ENCODE data around the gene FLNC.

Gene FLNC

DNA sequence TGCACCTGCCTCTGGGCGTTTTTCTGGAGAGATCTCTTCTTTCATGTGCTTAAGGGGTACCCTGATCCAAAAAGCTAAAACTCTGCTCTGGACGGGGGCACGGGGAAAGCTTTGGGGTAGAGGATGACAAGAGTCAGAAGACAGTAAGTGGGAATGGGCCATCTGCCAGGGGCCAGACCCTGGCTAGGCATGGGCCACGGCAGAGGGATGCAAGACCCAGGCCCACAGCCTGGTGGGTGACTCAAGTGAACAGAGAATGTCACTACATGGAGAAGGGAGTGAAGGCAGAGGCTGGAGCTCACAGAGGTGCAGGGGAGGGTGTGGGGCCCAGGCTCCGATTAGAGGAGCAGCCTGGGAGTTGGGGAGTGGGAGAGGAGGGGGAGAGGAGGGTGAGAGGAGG is 15.3 kb downstream of the FLNC start:
- DNase-seq: no peak

DNA sequence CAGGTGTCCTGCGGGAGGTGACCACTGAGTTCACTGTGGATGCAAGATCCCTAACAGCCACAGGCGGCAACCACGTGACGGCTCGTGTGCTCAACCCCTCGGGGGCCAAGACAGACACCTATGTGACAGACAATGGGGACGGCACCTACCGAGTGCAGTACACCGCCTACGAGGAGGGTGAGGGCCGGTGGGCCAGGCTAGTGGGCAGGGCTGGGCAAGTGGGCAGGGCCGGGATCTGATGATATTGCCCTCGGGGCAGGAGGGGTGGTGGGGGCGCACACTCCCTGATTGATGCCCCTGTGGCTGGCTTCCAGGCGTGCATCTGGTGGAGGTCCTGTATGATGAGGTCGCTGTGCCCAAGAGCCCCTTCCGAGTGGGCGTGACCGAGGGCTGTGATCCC is 15.8 kb downstream of the FLNC start:
- DNase-seq: no peak

DNA sequence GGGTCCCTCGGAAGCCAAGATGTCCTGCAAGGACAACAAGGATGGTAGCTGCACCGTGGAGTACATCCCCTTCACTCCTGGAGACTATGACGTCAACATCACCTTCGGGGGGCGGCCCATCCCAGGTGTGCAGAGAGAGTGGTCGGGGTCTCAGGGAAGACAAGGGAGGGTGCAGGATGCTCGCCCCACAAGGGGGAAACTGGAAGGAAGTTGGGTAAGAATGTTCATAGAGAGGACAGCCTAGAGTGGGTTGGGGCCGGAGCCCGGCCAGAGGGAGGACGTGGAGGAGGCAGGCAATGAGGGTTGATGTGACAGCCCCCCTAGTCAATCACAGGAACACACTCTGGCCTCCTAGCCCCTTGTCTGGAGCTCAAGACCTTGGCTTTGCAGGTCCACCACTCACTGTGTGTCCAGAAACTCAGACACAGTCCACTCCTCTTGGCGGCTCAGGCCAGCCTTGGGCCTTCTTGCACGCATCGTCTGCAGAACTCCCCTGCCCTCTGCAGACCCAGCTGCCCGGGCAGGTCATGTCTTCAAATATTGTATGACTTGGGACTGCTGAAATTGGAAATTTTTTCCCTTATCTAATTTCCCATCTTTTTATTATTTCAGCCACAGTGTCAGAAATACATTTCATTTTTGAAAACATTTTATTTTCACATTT is 16.7 kb downstream of the FLNC start:
- DNase-seq: no peak

DNA sequence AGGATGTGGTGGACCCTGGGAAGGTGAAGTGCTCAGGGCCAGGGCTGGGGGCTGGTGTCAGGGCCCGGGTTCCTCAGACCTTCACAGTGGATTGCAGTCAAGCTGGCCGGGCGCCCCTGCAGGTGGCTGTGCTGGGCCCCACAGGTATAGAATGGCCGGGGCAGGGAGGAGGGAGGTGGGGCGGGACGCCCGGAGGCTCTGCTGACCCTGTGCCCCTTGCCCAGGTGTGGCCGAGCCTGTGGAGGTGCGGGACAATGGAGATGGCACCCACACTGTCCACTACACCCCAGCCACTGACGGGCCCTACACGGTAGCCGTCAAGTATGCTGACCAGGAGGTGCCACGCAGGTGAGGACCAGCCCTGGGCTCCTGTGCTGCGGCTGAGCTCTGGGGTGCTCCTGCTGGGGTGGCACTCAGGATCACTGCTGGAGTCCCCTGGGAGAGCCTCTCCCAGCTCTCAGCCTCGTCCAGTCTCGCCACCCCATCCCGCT is 17.6 kb downstream of the FLNC start:
- DNase-seq: no peak

GRCh38 chr7:128848289-128849155 is 18.3 kb downstream of the FLNC start:
- DNase-seq: no peak

DNA sequence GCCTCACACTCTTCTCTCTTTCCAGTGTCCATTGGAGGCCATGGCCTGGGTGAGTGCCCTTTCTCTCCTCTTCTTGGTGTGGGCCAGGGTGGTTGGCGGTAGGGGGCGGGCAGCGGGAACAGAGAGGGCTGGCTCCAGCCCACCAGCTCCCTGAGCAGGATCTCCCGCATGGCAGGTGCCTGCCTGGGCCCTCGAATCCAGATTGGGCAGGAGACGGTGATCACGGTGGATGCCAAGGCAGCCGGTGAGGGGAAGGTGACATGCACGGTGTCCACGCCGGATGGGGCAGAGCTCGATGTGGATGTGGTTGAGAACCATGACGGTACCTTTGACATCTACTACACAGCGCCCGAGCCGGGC is 18.9 kb downstream of the FLNC start:
- DNase-seq: no peak

DNA sequence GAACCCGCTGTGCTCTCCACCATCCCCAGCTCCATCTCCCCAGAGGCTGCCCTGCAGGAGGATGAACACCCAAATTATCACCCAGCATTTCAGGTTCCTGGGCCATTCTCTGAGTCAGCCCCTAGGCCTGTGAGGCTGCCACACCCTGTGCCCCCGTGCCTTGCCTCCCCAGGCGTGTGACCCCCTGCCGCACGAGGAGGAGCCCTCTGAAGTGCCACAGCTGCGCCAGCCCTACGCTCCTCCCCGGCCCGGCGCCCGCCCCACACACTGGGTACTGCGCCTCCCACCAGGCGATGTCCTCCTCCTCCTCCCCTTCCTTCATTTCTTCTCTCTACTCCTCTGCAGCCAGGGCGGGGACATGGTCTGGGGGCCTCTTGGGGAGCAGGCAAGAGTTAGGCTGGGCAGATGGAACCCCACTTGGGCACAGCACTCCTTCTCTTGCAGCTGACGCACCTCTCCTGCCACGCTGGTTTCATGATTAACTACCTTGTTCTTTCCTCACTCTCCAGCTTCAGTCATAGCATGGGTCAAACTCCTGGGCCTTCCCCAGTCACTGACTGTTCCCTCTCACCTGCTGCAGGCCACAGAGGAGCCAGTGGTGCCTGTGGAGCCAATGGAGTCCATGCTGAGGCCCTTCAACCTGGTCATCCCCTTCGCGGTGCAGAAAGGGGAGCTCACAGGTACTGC is 19.7 kb downstream of the FLNC start:
- no peak for DNase-seq

DNA sequence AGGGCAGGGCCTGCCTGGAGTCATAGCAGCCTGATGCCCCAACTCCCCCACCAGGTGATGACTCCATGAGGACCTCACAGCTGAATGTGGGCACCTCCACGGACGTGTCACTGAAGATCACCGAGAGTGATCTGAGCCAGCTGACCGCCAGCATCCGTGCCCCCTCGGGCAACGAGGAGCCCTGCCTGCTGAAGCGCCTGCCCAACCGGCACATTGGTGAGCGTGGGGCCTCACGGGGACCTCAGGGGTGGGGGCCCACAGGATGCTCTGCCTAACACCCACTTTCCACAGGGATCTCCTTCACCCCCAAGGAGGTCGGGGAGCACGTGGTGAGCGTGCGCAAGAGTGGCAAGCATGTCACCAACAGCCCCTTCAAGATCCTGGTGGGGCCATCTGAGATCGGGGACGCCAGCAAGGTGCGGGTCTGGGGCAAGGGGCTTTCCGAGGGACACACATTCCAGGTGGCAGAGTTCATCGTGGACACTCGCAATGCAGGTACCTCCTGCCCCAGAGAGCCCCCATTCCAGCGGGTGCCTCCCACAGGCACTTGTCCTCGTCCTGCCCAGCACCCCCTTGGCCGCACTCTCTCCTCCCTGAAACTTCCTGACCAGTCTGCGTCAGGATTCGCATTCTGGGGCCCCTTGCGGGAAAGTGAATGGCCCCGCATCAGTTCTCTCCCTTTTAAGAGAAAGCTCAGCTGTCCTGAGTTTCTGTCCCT is 22.5 kb downstream of the FLNC start:
- DNase-seq: no peak

DNA sequence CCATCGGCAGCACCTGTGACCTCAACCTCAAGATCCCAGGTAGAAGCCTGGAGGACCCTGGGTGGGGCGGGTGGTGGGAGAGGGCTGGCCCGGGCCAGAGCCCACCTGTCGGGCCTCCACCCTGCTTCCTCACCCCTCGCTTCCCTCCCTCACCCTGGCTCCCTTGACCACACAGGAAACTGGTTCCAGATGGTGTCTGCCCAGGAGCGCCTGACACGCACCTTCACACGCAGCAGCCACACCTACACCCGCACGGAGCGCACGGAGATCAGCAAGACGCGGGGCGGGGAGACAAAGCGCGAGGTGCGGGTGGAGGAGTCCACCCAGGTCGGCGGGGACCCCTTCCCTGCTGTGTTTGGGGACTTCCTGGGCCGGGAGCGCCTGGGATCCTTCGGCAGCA is 23.6 kb downstream of the FLNC start:
- DNase-seq: no peak

DNA sequence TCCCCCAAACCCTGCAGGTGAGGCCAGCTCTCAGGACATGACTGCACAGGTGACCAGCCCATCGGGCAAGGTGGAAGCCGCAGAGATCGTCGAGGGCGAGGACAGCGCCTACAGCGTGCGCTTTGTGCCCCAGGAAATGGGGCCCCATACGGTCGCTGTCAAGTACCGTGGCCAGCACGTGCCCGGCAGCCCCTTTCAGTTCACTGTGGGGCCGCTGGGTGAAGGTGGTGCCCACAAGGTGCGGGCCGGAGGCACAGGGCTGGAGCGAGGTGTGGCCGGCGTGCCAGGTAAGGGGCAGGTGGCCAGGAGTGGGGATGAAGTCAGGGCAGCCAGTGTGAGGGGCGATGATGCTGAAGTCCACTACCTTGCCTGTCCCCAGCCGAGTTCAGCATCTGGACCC is 24.2 kb downstream of the FLNC start:
- DNase-seq: no peak

DNA sequence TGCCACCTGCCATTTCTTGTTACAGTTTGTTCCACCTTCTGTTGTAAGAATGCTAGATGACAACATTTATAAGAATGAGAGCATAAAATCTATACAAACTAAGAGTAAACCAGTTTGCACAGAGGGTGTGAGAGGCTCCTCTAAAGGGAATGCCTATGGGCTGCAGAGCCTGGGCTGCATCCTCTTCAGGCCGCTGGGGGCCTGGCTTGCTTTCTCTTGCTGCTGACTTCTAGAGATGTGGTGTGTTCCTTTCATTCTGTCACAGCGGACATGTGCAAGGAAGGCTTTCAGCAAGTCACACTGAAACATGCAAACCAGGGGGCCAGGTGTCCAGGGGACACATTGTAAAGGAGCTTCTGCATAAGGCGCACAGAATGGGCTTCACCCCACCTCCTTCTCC is 25.4 kb downstream of the FLNC start:
- no peak for DNase-seq

DNA sequence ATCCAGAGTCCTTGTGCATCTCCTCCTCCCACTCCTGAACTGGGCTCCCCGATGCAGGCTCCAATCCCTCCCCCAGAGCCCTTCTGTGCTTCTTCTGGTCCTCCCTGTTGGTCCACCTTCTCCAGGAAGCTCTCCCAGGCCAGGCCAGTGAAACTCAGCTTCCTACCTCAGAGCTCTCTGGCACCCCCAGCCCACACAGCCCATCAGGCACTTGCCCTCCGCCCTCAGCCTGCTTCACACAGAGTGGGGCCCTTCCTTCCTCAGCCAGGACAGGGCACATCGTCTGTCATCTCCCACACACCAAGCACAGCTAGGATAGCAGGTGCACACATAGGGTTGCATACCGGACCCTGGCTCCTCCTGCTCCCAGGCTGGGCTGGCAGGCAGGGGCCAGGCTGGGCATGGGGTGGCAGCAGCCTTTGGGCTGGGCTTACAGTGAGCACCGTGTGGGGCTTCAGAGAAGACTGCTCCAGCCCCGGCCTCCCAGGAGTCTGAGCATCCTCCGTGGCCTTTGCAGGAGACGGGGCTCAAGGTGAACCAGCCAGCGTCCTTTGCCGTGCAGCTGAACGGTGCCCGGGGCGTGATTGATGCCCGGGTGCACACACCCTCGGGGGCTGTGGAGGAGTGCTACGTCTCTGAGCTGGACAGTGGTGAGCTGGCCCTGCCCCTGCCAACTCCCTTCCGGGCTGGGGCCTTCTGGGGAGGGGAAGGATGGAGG is 26.0 kb downstream of the FLNC start:
- no peak for DNase-seq

GRCh38 chr7:128858380-128859231 is 28.4 kb downstream of the FLNC start:
- DNase-seq: no peak

GRCh38 chr7:128859232-128860157 is 29.3 kb downstream of the FLNC start:
- DNase-seq: no peak

- peak; percentile 24 for DNase-seq
Measured at GRCh38 chr7:128860158-128861073, 30.2 kb downstream of the FLNC start.

GRCh38 chr7:128861957-128862570 is 31.9 kb downstream of the FLNC start:
- no peak for DNase-seq

GRCh38 chr7:128862571-128863432 is 32.6 kb downstream of the FLNC start, which contains the start of gene ATP6V1F:
ATP6V1F (plus strand) TSS chr7:128862856; CDS start chr7:128862905, 49 bp downstream.
- peak; percentile 96 for DNase-seq
